Activated naive CD4-positive, alpha-beta T cell treated with anti-CD3 and anti-CD28 coated beads, Interleukin-2, amount 10 ng/mL, durations not matched to agents 7 days and 5 days (primary cell): Measurements from ENCODE around the gene ZBTB7A.

ENCODE experiments used
- CTCF ChIA-PET: fragments of 350-600 bp; sonication (Branson Sonifier 250); formaldehyde crosslinking; loops from one replicate; lab custom pipeline; 2021; ENCODE audit warnings: antibody characterized with exemption; lab: Charles Lee
- DNase-seq: peaks from one replicate; pipeline ENCODE4 v3.0.0-alpha.2; 2020
- H3K27ac Mint-ChIP-seq: one replicate; pipeline ENCODE4 v1.8.0; 2021; ENCODE audit warnings: mild to moderate bottlenecking, moderate library complexity, mixed read lengths
- H3K27me3 Mint-ChIP-seq: one replicate; pipeline ENCODE4 v1.8.0; 2021; ENCODE audit warnings: mild to moderate bottlenecking, mixed read lengths
- H3K36me3 Mint-ChIP-seq: one replicate; pipeline ENCODE4 v1.8.0; 2021; ENCODE audit warnings: mixed read lengths
- H3K4me1 Mint-ChIP-seq: one replicate; pipeline ENCODE4 v1.8.0; 2021; ENCODE audit warnings: mixed read lengths
- H3K4me3 Mint-ChIP-seq: one replicate; pipeline ENCODE4 v1.8.0; 2021; ENCODE audit warnings: mild to moderate bottlenecking, moderate library complexity, mixed read lengths
- H3K9me3 Mint-ChIP-seq: one replicate; pipeline ENCODE4 v1.8.0; 2021; ENCODE audit warnings: mixed read lengths

ZBTB7A gene

GRCh38 chr19:4059891-4060620 is 6.6 kb downstream of the ZBTB7A start:
- Mint-ChIP-seq H3K36me3 (peaks cover 26% of the 10 kb centered on the region), H3K9me3 (no peaks in the 10 kb centered on the region), H3K4me1 (peaks cover 17% of the 10 kb centered on the region), H3K27me3 (no peaks in the 10 kb centered on the region), H3K4me3 (no peak overlapping the region), H3K27ac (peak overlapping the region; percentile 62)
- DNase-seq = no peak
- CTCF ChIA-PET = no interaction called here

- Mint-ChIP-seq H3K4me1 (peaks cover 17% of the 10 kb centered on the region), H3K27ac (no peak overlapping the region), H3K36me3 (peaks cover 30% of the 10 kb centered on the region), H3K27me3 (no peaks in the 10 kb centered on the region), H3K4me3 (no peak overlapping the region), H3K9me3 (no peaks in the 10 kb centered on the region)
- no peak for DNase-seq
- CTCF ChIA-PET = no interaction called here
These were observed 7.2 kb downstream of the ZBTB7A start for GRCh38 chr19:4059453-4059871.

- Mint-ChIP-seq H3K27me3 (no peaks in the 10 kb centered on the region), H3K36me3 (peaks cover 27% of the 10 kb centered on the region), H3K27ac (no peak overlapping the region), H3K4me3 (no peak overlapping the region), H3K4me1 (peaks cover 15% of the 10 kb centered on the region), H3K9me3 (no peaks in the 10 kb centered on the region)
- DNase-seq = no peak
- CTCF ChIA-PET = no interaction called here
These were observed 7.8 kb downstream of the ZBTB7A start for GRCh38 chr19:4058693-4059452.

- H3K27ac Mint-ChIP-seq = no peak overlapping the region
- no peaks in the 10 kb centered on the region for H3K27me3 Mint-ChIP-seq
- H3K4me1 Mint-ChIP-seq = peaks cover 14% of the 10 kb centered on the region
- peaks cover 4% of the 10 kb centered on the region for H3K9me3 Mint-ChIP-seq
- H3K36me3 Mint-ChIP-seq = peaks cover 31% of the 10 kb centered on the region
- no peak overlapping the region for H3K4me3 Mint-ChIP-seq
- DNase-seq = no peak
- CTCF ChIA-PET = no interaction called here
These were observed 8.6 kb downstream of the ZBTB7A start for GRCh38 chr19:4057931-4058692.

- Mint-ChIP-seq H3K27ac (no peak overlapping the region), H3K4me3 (no peak overlapping the region), H3K4me1 (peaks cover 22% of the 10 kb centered on the region), H3K9me3 (peaks cover 4% of the 10 kb centered on the region), H3K36me3 (peaks cover 48% of the 10 kb centered on the region), H3K27me3 (no peaks in the 10 kb centered on the region)
- CTCF ChIA-PET = no interaction called here
- DNase-seq = no peak
These were observed 11.5 kb downstream of the ZBTB7A start for GRCh38 chr19:4055209-4055552.

GRCh38 chr19:4054441-4055208 is 12.1 kb downstream of the ZBTB7A start:
- H3K4me1 Mint-ChIP-seq = peaks cover 22% of the 10 kb centered on the region
- no peak for DNase-seq
- peaks cover 4% of the 10 kb centered on the region for H3K9me3 Mint-ChIP-seq
- H3K27ac Mint-ChIP-seq = no peak overlapping the region
- H3K27me3 Mint-ChIP-seq = no peaks in the 10 kb centered on the region
- peaks cover 51% of the 10 kb centered on the region for H3K36me3 Mint-ChIP-seq
- H3K4me3 Mint-ChIP-seq = no peak overlapping the region
- CTCF ChIA-PET = no interaction called here

GRCh38 chr19:4053423-4054324 is 13.0 kb downstream of the ZBTB7A start:
- peak overlapping the region; percentile 25 for H3K27ac Mint-ChIP-seq
- H3K27me3 Mint-ChIP-seq = no peaks in the 10 kb centered on the region
- H3K4me3 Mint-ChIP-seq = no peak overlapping the region
- CTCF ChIA-PET = no interaction called here
- H3K4me1 Mint-ChIP-seq = peaks cover 22% of the 10 kb centered on the region
- DNase-seq = no peak
- peaks cover 4% of the 10 kb centered on the region for H3K9me3 Mint-ChIP-seq
- H3K36me3 Mint-ChIP-seq = peaks cover 53% of the 10 kb centered on the region

- Mint-ChIP-seq H3K36me3 (peaks cover 55% of the 10 kb centered on the region), H3K4me3 (no peak overlapping the region), H3K27ac (peak overlapping the region; percentile 77), H3K27me3 (no peaks in the 10 kb centered on the region), H3K4me1 (peaks cover 22% of the 10 kb centered on the region), H3K9me3 (peaks cover 4% of the 10 kb centered on the region)
- CTCF ChIA-PET = no interaction called here
- no peak for DNase-seq
These were observed 13.7 kb downstream of the ZBTB7A start for GRCh38 chr19:4052993-4053422.

GRCh38 chr19:4052114-4052992 is 14.3 kb downstream of the ZBTB7A start:
- peaks cover 4% of the 10 kb centered on the region for H3K9me3 Mint-ChIP-seq
- H3K27me3 Mint-ChIP-seq = no peaks in the 10 kb centered on the region
- peaks cover 52% of the 10 kb centered on the region for H3K36me3 Mint-ChIP-seq
- CTCF ChIA-PET = no interaction called here
- H3K4me3 Mint-ChIP-seq = no peak overlapping the region
- no peak for DNase-seq
- peaks cover 22% of the 10 kb centered on the region for H3K4me1 Mint-ChIP-seq
- peak overlapping the region; percentile 77 for H3K27ac Mint-ChIP-seq

GRCh38 chr19:4051175-4052101 is 15.3 kb downstream of the ZBTB7A start:
- DNase-seq = no peak
- H3K36me3 Mint-ChIP-seq = peaks cover 51% of the 10 kb centered on the region
- peaks cover 4% of the 10 kb centered on the region for H3K9me3 Mint-ChIP-seq
- H3K27me3 Mint-ChIP-seq = no peaks in the 10 kb centered on the region
- H3K4me3 Mint-ChIP-seq = no peak overlapping the region
- peaks cover 22% of the 10 kb centered on the region for H3K4me1 Mint-ChIP-seq
- CTCF ChIA-PET = no interaction called here
- peak overlapping the region; percentile 69 for H3K27ac Mint-ChIP-seq

- CTCF ChIA-PET = interaction anchor here (0.7 kb wide), 1 partner anchor 160 kb away, joined by 3 read pairs; no protein-coding TSS in a partner anchor
- Mint-ChIP-seq H3K4me1 (peaks cover 22% of the 10 kb centered on the region), H3K9me3 (peaks cover 4% of the 10 kb centered on the region), H3K27ac (no peak overlapping the region), H3K4me3 (no peak overlapping the region), H3K36me3 (peaks cover 37% of the 10 kb centered on the region), H3K27me3 (no peaks in the 10 kb centered on the region)
- no peak for DNase-seq
These were observed 17.3 kb downstream of the ZBTB7A start for GRCh38 chr19:4049432-4049831.
